ENCODE results near the gene PTPRN2. TPM values are rescaled to one million over a fixed set of nuclear protein-coding genes. Genes with fewer than 3 reads are reported as not detected.

PTPRN2 gene
- 0.77 and 1.2 TPM in 2 replicates for total RNA-seq
- 0.54 and 0.70 TPM in 2 replicates for polyA plus RNA-seq
- polyA plus RNA-seq (2012): 0.40 and 0.48 TPM in 2 replicates
- polyA minus RNA-seq (ENCODE audit: low replicate concordance): 0.19 and 6.2 TPM in 2 replicates

DNA sequence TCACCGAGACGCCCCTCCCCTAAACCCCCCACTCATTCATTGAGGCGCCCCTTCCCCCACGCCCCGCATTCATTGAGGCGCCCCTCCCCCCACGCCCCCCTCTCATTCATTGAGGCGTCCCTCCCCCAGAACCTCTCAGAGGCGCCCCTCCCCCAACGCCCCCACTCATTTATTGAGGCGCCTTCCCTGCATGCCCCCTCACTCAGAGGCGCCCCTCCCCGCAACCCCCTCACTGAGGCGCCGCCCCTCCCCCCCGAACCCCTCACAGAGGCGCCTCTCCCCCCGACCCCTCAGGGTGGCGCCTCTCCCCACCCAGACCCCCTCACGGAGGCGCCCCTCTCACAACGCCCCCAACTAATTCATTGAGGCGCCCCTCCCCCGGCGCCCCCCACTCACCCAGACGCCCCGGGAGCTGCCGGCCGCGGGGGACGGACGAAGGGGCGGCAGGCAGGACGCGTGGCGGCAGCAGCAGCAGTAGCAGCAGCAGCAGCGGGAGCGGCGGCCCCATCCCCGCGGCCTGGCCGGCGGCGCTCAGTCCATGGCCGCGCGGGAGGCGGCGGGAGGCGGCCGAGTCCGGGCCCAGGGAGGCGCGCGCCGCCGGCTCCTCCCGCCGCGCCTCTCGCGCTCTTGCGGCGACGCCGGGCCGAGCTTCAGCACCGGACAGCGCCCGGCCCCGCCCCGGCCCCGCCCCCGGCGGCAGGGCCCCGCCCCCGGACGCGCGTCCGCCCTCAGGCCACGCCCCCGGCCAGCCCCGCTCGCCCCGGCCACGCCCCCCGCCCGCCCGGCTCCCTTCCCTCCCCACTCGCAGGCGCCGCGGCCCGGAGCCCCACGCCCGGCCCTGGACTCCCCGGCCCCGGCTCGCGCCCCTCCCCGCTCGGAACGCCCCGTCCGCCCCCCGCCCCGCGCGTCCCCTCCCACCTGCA lies at the start of gene PTPRN2:
PTPRN2 (minus strand) TSS at position 662 of the 923 bp plus-strand sequence.
- TF ChIP-seq EZH2 (IDR thresholded peaks at IDR 0.05; ENCODE audit: low read length, missing control alignments) (no peak), CTCF (conservative IDR thresholded peaks at IDR 0.05 in 1 of 2, IDR thresholded peaks at IDR 0.05 in 1 of 2; ENCODE audit: low read depth in 1 of 2, low read length in 2 of 2) (no peak)
- Histone ChIP-seq H3K9ac (ENCODE audit: insufficient read depth, low read length) (no peak within 1 kb of the TSS), H3K4me1 (ENCODE audit: control insufficient read depth, extremely low read depth, insufficient read depth, low read length) (no peaks in the 10 kb centered on the region), H3K36me3 (ENCODE audit: control insufficient read depth, insufficient read depth, low read length) (no peaks in the 10 kb centered on the region), H4K20me1 (ENCODE audit: control insufficient read depth, extremely low read depth, insufficient read depth, low read length) (no peaks in the 10 kb centered on the region), H3K79me2 (ENCODE audit: control insufficient read depth, insufficient read depth, low read length) (no peaks in the 10 kb centered on the region), H3K4me2 (ENCODE audit: extremely low read depth, insufficient read depth, low read length) (peak within 1 kb of the TSS; percentile 51), H3K4me3 (replicated peaks in 1 of 4; ENCODE audit: control extremely low read depth in 1 of 4, insufficient read depth in 1 of 4, low read depth in 3 of 4, low read length in 4 of 4) (peak within 1 kb of the TSS in 2 of 4 experiments; percentile 9 to 43), H3K27ac (ENCODE audit: insufficient read depth, low read length) (no peak within 1 kb of the TSS), H3K9me3 (ENCODE audit: control insufficient read depth, insufficient read depth, low read depth, low read length) (no peaks in the 10 kb centered on the region), H2AFZ (ENCODE audit: low read length) (no peak within 1 kb of the TSS), H3K27me3 (ENCODE audit: control insufficient read depth, insufficient read depth, low read length) (peaks cover 29% of the 10 kb centered on the region)
- DNase-seq (ENCODE audit: low read depth in 2 of 2): peak; percentile 40 to 54

GRCh38 chr7:158633055-158633956 lies 45.7 kb upstream of the PTPRN2 start:
- no peak for DNase-seq (ENCODE audit: low read depth in 2 of 2)
- Histone ChIP-seq H3K4me3 (replicated peaks in 1 of 4; ENCODE audit: control extremely low read depth in 1 of 4, insufficient read depth in 1 of 4, low read depth in 3 of 4, low read length in 4 of 4) (no peak overlapping the region), H3K27ac (ENCODE audit: insufficient read depth, low read length) (no peak overlapping the region), H3K79me2 (ENCODE audit: control insufficient read depth, insufficient read depth, low read length) (no peaks in the 10 kb centered on the region), H2AFZ (ENCODE audit: low read length) (no peak overlapping the region), H3K4me1 (ENCODE audit: control insufficient read depth, extremely low read depth, insufficient read depth, low read length) (peaks cover 3% of the 10 kb centered on the region), H3K9me3 (ENCODE audit: control insufficient read depth, insufficient read depth, low read depth, low read length) (no peaks in the 10 kb centered on the region), H3K36me3 (ENCODE audit: control insufficient read depth, insufficient read depth, low read length) (peaks cover 5% of the 10 kb centered on the region), H4K20me1 (ENCODE audit: control insufficient read depth, extremely low read depth, insufficient read depth, low read length) (no peaks in the 10 kb centered on the region), H3K9ac (ENCODE audit: insufficient read depth, low read length) (no peak overlapping the region), H3K4me2 (ENCODE audit: extremely low read depth, insufficient read depth, low read length) (no peak overlapping the region), H3K27me3 (ENCODE audit: control insufficient read depth, insufficient read depth, low read length) (no peaks in the 10 kb centered on the region)
- TF ChIP-seq EZH2 (IDR thresholded peaks at IDR 0.05; ENCODE audit: low read length, missing control alignments) (no peak), CTCF (conservative IDR thresholded peaks at IDR 0.05 in 1 of 2, IDR thresholded peaks at IDR 0.05 in 1 of 2; ENCODE audit: low read depth in 1 of 2, low read length in 2 of 2) (no peak)

All from fibroblast of lung (primary cell).